Vagina (tissue), 2 donors: ENCODE results near the gene COL5A2. TPM values are rescaled to one million over a fixed set of nuclear protein-coding genes. Genes with fewer than 3 reads are reported as not detected.
A peak's percentile ranks its signal among the peaks of the same experiment; 100 is the strongest.

ENCODE experiments used
- DNase-seq, 2 donors: peaks; one replicate each; pipeline ENCODE4 v3.0.0-alpha.2; 2017; ENCODE audit errors: extremely low spot score in 2 of 2
- H3K27ac ChIP-seq: fragments of 200-600 bp; sonication (generic); one replicate; pipeline ENCODE4 v1.5.1; 2019
- H3K27me3 ChIP-seq: fragments of 200-600 bp; sonication (generic); one replicate; pipeline ENCODE4 v1.5.1; 2019
- H3K36me3 ChIP-seq, 2 donors: fragments of 200-600 bp; sonication (generic); one replicate each; pipeline ENCODE4 v1.5.1; 2017 to 2019
- H3K4me1 ChIP-seq: fragments of 200-600 bp; sonication (generic); one replicate; pipeline ENCODE4 v1.5.1; 2019
- H3K4me3 ChIP-seq, 2 donors: fragments of 200-600 bp; sonication (generic); 1 replicate in 1 of 2; 2 replicates in 1 of 2; pipeline ENCODE4 v1.5.1; 2016 to 2019
- H3K9me3 ChIP-seq: fragments of 200-600 bp; sonication (generic); one replicate; pipeline ENCODE4 v1.5.1; 2019
- POLR2A ChIP-seq, 2 donors: fragments of 450-650 bp; IDR thresholded peaks; one replicate each; pipeline ENCODE4 v1.6.1; 2017; ENCODE audit warnings: antibody characterized with exemption in 2 of 2, mild to moderate bottlenecking in 2 of 2, moderate library complexity in 2 of 2
- POLR2AphosphoS5 ChIP-seq, 2 donors: sonication (generic); formaldehyde crosslinking; IDR thresholded peaks; one replicate each; pipeline ENCODE4 v1.9.0; 2017; ENCODE audit warnings: antibody characterized with exemption in 2 of 2, mild to moderate bottlenecking in 2 of 2, low read depth in 1 of 2; ENCODE audit not compliant: insufficient read depth in 1 of 2
- intact Hi-C: fragments of 100-400 bp; cut with DNase I; formaldehyde crosslinking; loops from one replicate; pipeline ENCODE4 v1.15.1; 2023
- total RNA-seq: library from RNA; depleted of rRNA; stranded (reverse); fragments of >200 nt; gene quantifications from one replicate; pipeline ENCODE4 v1.2.3, GENCODE V29; 2016
- TF ChIP-seq, protein P1 (sequence below), 3 experiments: fragments of 450-650 bp in 2 of 3; fragments of 200-600 bp in 1 of 3; sonication (generic) in 1 of 3; IDR thresholded peaks; one replicate each; pipeline ENCODE4 v1.5.1; 2017 to 2019; ENCODE audit warnings: antibody characterized with exemption in 3 of 3, mild to moderate bottlenecking in 2 of 3, moderate library complexity in 2 of 3

The COL5A2 gene
- total RNA-seq, 1 donor from 2014 or later: 33.1 TPM

DNA sequence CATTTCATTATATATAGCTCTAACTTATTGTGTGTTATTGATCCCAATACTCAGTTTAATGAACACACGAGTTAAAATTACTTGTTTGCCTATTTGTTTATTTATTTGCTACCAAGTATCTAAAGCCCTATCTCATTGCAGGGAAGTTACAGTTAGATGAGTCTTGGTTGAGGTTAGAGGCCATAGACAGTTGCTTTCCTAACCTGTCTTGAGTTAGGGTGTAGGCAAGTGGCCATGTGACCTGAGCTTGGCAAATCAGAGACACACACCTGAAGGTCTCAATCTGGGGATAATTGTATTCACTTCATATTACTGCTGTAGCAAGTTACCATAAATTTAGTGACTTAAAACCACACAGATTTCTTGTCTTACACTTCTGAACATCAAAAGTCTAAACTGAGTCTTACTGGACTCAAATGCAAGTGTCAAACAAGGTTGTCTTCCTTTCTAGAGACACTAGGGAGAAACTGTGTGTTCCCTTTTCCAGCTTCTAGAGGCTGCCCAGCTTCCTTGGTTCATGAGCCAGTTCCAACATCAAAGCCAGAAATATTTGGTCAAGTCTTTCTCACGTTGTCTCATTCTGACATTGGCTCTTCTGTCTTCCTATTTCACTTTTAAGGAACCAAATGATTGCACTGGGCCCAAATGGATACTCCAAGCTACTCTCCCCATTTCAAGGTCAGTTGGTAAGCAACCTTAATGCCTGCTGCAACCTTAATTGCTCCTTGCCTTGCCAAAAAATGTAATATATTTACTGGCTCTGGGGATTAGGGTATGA lies 165.7 kb downstream of the COL5A2 start:
- Histone ChIP-seq H3K36me3 (peaks cover 0 to 13% of the 10 kb centered on the region in 2 donors), H3K4me1 (no peaks in the 10 kb centered on the region), H3K27me3 (no peaks in the 10 kb centered on the region), H3K27ac (peak overlapping the region; percentile 30), H3K4me3 (no peak overlapping the region), H3K9me3 (no peaks in the 10 kb centered on the region)
- no peak for DNase-seq
- intact Hi-C loops: no loop called here
- no peak for TF ChIP-seq POLR2AphosphoS5 (IDR thresholded peaks at IDR 0.05; ENCODE audit: insufficient read depth in 1 of 2, low read depth in 1 of 2)
- TF ChIP-seq POLR2A (IDR thresholded peaks at IDR 0.05): no peak
- TF ChIP-seq, protein P1, sequence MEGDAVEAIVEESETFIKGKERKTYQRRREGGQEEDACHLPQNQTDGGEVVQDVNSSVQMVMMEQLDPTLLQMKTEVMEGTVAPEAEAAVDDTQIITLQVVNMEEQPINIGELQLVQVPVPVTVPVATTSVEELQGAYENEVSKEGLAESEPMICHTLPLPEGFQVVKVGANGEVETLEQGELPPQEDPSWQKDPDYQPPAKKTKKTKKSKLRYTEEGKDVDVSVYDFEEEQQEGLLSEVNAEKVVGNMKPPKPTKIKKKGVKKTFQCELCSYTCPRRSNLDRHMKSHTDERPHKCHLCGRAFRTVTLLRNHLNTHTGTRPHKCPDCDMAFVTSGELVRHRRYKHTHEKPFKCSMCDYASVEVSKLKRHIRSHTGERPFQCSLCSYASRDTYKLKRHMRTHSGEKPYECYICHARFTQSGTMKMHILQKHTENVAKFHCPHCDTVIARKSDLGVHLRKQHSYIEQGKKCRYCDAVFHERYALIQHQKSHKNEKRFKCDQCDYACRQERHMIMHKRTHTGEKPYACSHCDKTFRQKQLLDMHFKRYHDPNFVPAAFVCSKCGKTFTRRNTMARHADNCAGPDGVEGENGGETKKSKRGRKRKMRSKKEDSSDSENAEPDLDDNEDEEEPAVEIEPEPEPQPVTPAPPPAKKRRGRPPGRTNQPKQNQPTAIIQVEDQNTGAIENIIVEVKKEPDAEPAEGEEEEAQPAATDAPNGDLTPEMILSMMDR (IDR thresholded peaks at IDR 0.05): no peak

DNA sequence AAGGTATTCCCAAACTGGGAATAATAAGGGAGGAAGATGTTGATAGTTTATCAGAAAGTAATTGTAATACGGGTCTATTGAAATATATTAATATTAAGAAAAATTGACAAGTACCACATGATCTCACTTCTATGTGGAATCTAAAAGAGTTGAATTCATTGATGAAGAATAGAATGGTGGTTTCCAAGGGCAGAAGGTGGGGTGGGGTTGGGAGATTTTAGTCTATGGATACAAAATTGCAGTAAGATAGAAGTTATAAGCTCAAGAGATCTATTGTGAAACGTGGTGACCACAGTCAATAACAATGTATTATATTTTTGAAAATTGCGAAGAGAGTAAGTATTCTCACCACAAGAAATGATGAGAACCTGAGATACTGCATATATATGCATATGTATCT lies 166.5 kb downstream of the COL5A2 start:
- TF ChIP-seq, protein P1 (IDR thresholded peaks at IDR 0.05): no peak
- TF ChIP-seq POLR2A (IDR thresholded peaks at IDR 0.05) (no peak), POLR2AphosphoS5 (IDR thresholded peaks at IDR 0.05; ENCODE audit: insufficient read depth in 1 of 2, low read depth in 1 of 2) (no peak)
- Histone ChIP-seq H3K4me1 (no peaks in the 10 kb centered on the region), H3K4me3 (no peak overlapping the region), H3K9me3 (no peaks in the 10 kb centered on the region), H3K27me3 (no peaks in the 10 kb centered on the region), H3K36me3 (peaks cover 0 to 21% of the 10 kb centered on the region in 2 donors), H3K27ac (no peak overlapping the region)
- intact Hi-C loops: no loop called here
- DNase-seq: no peak

DNA sequence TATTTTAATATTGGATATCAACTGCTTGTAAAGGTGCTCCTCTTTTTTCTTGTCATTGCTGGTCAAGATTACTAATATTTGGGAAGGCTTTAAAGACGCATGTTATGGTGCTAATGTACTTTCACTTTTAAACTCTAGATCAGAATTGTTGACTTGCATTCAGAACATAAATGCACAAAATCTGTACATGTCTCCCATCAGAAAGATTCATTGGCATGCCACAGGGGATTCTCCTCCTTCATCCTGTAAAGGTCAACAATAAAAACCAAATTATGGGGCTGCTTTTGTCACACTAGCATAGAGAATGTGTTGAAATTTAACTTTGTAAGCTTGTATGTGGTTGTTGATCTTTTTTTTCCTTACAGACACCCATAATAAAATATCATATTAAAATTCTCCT lies 167.2 kb downstream of the COL5A2 start:
- Histone ChIP-seq H3K27ac (no peak overlapping the region), H3K4me3 (no peak overlapping the region), H3K4me1 (no peaks in the 10 kb centered on the region), H3K9me3 (no peaks in the 10 kb centered on the region), H3K36me3 (peaks cover 0 to 28% of the 10 kb centered on the region in 2 donors), H3K27me3 (no peaks in the 10 kb centered on the region)
- intact Hi-C loops: no loop called here
- DNase-seq: no peak
- TF ChIP-seq POLR2A (IDR thresholded peaks at IDR 0.05): no peak
- TF ChIP-seq POLR2AphosphoS5 (IDR thresholded peaks at IDR 0.05; ENCODE audit: insufficient read depth in 1 of 2, low read depth in 1 of 2): no peak
- TF ChIP-seq, protein P1 (IDR thresholded peaks at IDR 0.05): no peak

DNA sequence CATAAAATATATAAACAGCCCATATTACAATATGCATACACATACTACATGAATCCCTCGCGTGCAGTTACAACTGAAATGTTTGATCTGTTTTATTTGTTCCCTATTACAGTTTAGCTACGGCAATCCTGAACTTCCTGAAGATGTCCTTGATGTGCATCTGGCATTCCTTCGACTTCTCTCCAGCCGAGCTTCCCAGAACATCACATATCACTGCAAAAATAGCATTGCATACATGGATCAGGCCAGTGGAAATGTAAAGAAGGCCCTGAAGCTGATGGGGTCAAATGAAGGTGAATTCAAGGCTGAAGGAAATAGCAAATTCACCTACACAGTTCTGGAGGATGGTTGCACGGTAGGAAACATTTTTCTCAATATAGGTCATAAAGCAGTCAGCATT lies 169.0 kb downstream of the COL5A2 start:
- DNase-seq: no peak
- Histone ChIP-seq H3K9me3 (no peaks in the 10 kb centered on the region), H3K36me3 (peaks cover 5 to 45% of the 10 kb centered on the region in 2 donors), H3K4me3 (no peak overlapping the region), H3K27ac (no peak overlapping the region), H3K4me1 (no peaks in the 10 kb centered on the region), H3K27me3 (no peaks in the 10 kb centered on the region)
- intact Hi-C loops: no loop called here
- TF ChIP-seq POLR2AphosphoS5 (IDR thresholded peaks at IDR 0.05; ENCODE audit: insufficient read depth in 1 of 2, low read depth in 1 of 2): no peak
- TF ChIP-seq, protein P1 (IDR thresholded peaks at IDR 0.05): no peak
- TF ChIP-seq POLR2A (IDR thresholded peaks at IDR 0.05): no peak

DNA sequence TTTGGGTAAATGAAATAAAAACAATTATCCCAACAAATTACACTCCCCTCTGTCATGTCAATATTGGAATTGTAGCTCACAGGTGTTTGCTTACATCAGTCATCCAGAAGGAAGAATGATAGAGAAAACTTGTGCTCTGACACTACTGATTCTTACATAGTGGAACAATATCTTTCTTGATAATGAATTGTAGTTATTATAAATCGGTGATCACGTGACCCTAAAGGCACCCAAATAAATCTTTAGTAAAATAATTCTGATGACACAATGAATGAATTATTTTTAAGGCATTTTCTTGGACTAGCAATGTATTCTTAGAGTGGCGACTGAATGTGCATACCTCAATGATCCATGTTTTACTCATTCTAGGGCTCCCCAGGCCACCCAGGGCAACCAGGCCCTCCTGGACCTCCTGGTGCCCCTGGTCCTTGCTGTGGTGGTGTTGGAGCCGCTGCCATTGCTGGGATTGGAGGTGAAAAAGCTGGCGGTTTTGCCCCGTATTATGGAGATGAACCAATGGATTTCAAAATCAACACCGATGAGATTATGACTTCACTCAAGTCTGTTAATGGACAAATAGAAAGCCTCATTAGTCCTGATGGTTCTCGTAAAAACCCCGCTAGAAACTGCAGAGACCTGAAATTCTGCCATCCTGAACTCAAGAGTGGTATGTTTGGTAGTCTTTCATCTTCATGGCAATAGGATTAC lies 170.9 kb downstream of the COL5A2 start:
- H3K36me3 ChIP-seq: peaks cover 6 to 63% of the 10 kb centered on the region in 2 donors
- intact Hi-C loops: no loop called here
- peak overlapping the region; percentile 56 for H3K27ac ChIP-seq
- H3K27me3 ChIP-seq: no peaks in the 10 kb centered on the region
- no peak for DNase-seq
- TF ChIP-seq POLR2A (IDR thresholded peaks at IDR 0.05): no peak
- TF ChIP-seq POLR2AphosphoS5 (IDR thresholded peaks at IDR 0.05; ENCODE audit: insufficient read depth in 1 of 2, low read depth in 1 of 2): no peak
- TF ChIP-seq, protein P1 (IDR thresholded peaks at IDR 0.05): no peak
- H3K9me3 ChIP-seq: no peaks in the 10 kb centered on the region
- no peaks in the 10 kb centered on the region for H3K4me1 ChIP-seq
- H3K4me3 ChIP-seq: no peak overlapping the region
